Endothelial cell of umbilical vein (primary cell): ENCODE results near the gene SESN3. TPM values are rescaled to one million over a fixed set of nuclear protein-coding genes. Genes with fewer than 3 reads are reported as not detected.

Experiments used
- BruUV-seq: library from RNA; stranded (reverse); fragments of 400-500 nt; replicated peaks from 2 replicates; lab custom pipeline; 2021; lab: Mats Ljungman, UMichigan
- CTCF ChIA-PET: fragments of 300-600, 350-600 bp; sonication (Branson Sonifier 250); formaldehyde crosslinking; loops from one replicate; lab custom pipeline; 2021; ENCODE audit warnings: antibody characterized with exemption, inconsistent platforms; lab: Charles Lee
- POLR2A ChIA-PET: fragments of 300-600, 350-600 bp; sonication (Branson Sonifier 250); formaldehyde crosslinking; loops from one replicate; lab custom pipeline; 2021; ENCODE audit warnings: antibody characterized with exemption, inconsistent platforms; lab: Charles Lee
- DNase-seq: peaks from one replicate; pipeline ENCODE4 v3.0.0-alpha.2; 2011; ENCODE audit warnings: low read depth, low spot score
- FAIRE-seq: peaks from 2 replicates; lab custom pipeline; 2011; peaks lifted over from hg19 to GRCh38; lab: Jason Lieb, UNC
- H2AFZ ChIP-seq: 2 replicates; pipeline ENCODE4 v1.6.0; 2012; ENCODE audit warnings: low read depth, low read length, control low read depth, inconsistent platforms
- H3K27ac ChIP-seq: 2 replicates; pipeline ENCODE4 v1.5.1; 2011; ENCODE audit warnings: low read depth, mild to moderate bottlenecking, control low read depth, low read length, moderate library complexity; ENCODE audit not compliant: insufficient read depth
- H3K27me3 ChIP-seq, 2 experiments: 2 replicates each; pipeline versions ENCODE4 v1.6.0 to v1.6.1; 2011; ENCODE audit warnings: low read length in 2 of 2, mixed read lengths in 1 of 2; ENCODE audit not compliant: control insufficient read depth in 2 of 2, insufficient read depth in 2 of 2
- H3K36me3 ChIP-seq, 2 experiments: 2 replicates in 1 of 2; 3 replicates in 1 of 2; pipeline ENCODE4 v1.5.1; 2011; ENCODE audit warnings: low read length in 2 of 2, mild to moderate bottlenecking in 1 of 2, moderate library complexity in 1 of 2; ENCODE audit not compliant: control insufficient read depth in 2 of 2, insufficient read depth in 2 of 2; ENCODE audit errors: extremely low read depth in 1 of 2
- H3K4me1 ChIP-seq: 3 replicates; pipeline ENCODE4 v1.5.1; 2011; ENCODE audit warnings: mild to moderate bottlenecking, low read length; ENCODE audit not compliant: control insufficient read depth, insufficient read depth; ENCODE audit errors: extremely low read depth
- H3K4me2 ChIP-seq: 2 replicates; pipeline ENCODE4 v1.6.1; 2011; ENCODE audit warnings: low read length, control low read depth, mixed read lengths; ENCODE audit not compliant: insufficient read depth
- H3K4me3 ChIP-seq, 3 experiments: fragments of 200-600 bp in 1 of 3; sonication (generic), shearing (Covaris generic) in 1 of 3; replicated peaks in 1 of 3; 2 replicates each; pipeline ENCODE4 v1.5.1; 2011 to 2016; ENCODE audit warnings: control low read depth in 3 of 3, low read length in 3 of 3, mild to moderate bottlenecking in 2 of 3, inconsistent platforms in 1 of 3, low read depth in 1 of 3, moderate library complexity in 1 of 3; ENCODE audit not compliant: insufficient read depth in 1 of 3
- H3K79me2 ChIP-seq: 2 replicates; pipeline ENCODE4 v1.6.0; 2012; ENCODE audit warnings: low read length, inconsistent platforms; ENCODE audit not compliant: control insufficient read depth, insufficient read depth
- H3K9ac ChIP-seq: replicated peaks from 2 replicates; pipeline ENCODE3; 2011; ENCODE audit warnings: low read length, control low read depth; ENCODE audit not compliant: insufficient read depth; ENCODE audit errors: extremely low read depth
- H3K9me1 ChIP-seq: replicated peaks from 3 replicates; pipeline ENCODE4 v1.6.0; 2011; ENCODE audit warnings: mild to moderate bottlenecking, low read length; ENCODE audit not compliant: control insufficient read depth, insufficient read depth; ENCODE audit errors: extremely low read depth
- H3K9me3 ChIP-seq: replicated peaks from 2 replicates; pipeline ENCODE4 v1.5.1; 2012; ENCODE audit warnings: low read length, inconsistent platforms; ENCODE audit not compliant: control insufficient read depth, insufficient read depth
- H4K20me1 ChIP-seq: replicated peaks from 2 replicates; pipeline ENCODE3; 2011; ENCODE audit warnings: mild to moderate bottlenecking, low read length; ENCODE audit not compliant: control insufficient read depth, insufficient read depth; ENCODE audit errors: extremely low read depth
- EZH2 ChIP-seq: IDR thresholded peaks from 2 replicates; pipeline ENCODE4 v1.6.1; 2012; ENCODE audit warnings: borderline replicate concordance, low read depth, mild to moderate bottlenecking, moderate library complexity, low read length, inconsistent platforms; ENCODE audit not compliant: severe bottlenecking
- GATA2 ChIP-seq: IDR thresholded peaks from 2 replicates; pipeline ENCODE4 v1.7.0; 2011; ENCODE audit warnings: low read depth, mild to moderate bottlenecking, moderate library complexity, mixed read lengths, low read length; ENCODE audit not compliant: insufficient read length, insufficient read depth
- JUN ChIP-seq: IDR thresholded peaks from 2 replicates; pipeline ENCODE4 v1.6.1; 2011; ENCODE audit warnings: borderline replicate concordance, low read depth; ENCODE audit not compliant: insufficient read length, insufficient read depth
- MYC ChIP-seq: IDR thresholded peaks from one replicate; pipeline ENCODE4 v1.6.1; 2011; ENCODE audit warnings: mild to moderate bottlenecking, low read depth, low read length
- POLR2A ChIP-seq: IDR thresholded peaks from 2 replicates; pipeline ENCODE4 v1.6.1; 2012; ENCODE audit warnings: low read depth, mild to moderate bottlenecking, control low read depth, low read length
- dilution Hi-C: fragments of 300-500 bp; cut with MboI; formaldehyde crosslinking; loops from one replicate; pipeline ENCODE4 v1.15.0; 2019; ENCODE audit warnings: low sequenced_read_pairs; ENCODE audit not compliant: extremely low pct_ligation_motif_present
- intact Hi-C: fragments of 100-400 bp; cut with micrococcal nuclease; formaldehyde crosslinking; loops from one replicate; pipeline ENCODE4 v1.10.0; 2022
- polyA plus RNA-seq, 4 experiments: library from polyadenylated mRNA; depleted of rRNA in 3 of 4; stranded (reverse) in 3 of 4; unstranded in 1 of 4; fragments of >200 nt; gene quantifications; 2 replicates each; pipeline versions ENCODE4 v1.2.1 to v1.2.3, GENCODE V29; 2011 to 2012; ENCODE audit warnings: missing spikeins in 1 of 4
- total RNA-seq: library from RNA; stranded (reverse); gene quantifications from 2 replicates; pipeline ENCODE4 v1.2.3, GENCODE V29; 2021
- TF ChIP-seq, protein P1 (sequence below): IDR thresholded peaks from 2 replicates; pipeline ENCODE4 v1.6.1; 2011; ENCODE audit not compliant: insufficient read depth, insufficient read length
- TF ChIP-seq, protein P2 (sequence below), 2 donors: IDR thresholded peaks; 1 replicate in 1 of 2; 2 replicates in 1 of 2; pipeline ENCODE4 v1.5.1; 2011; ENCODE audit warnings: low read length in 2 of 2, mild to moderate bottlenecking in 2 of 2, moderate library complexity in 2 of 2, control low read depth in 1 of 2, inconsistent platforms in 1 of 2, low read depth in 1 of 2; ENCODE audit not compliant: insufficient read depth in 1 of 2; ENCODE audit errors: extremely low read depth in 1 of 2

The SESN3 gene
- total and polyA plus RNA-seq, 2 donors (not counting 3 experiments of a cell fraction or from before 2014, with no cell fraction given): 1.6 to 6.9 TPM

DNA sequence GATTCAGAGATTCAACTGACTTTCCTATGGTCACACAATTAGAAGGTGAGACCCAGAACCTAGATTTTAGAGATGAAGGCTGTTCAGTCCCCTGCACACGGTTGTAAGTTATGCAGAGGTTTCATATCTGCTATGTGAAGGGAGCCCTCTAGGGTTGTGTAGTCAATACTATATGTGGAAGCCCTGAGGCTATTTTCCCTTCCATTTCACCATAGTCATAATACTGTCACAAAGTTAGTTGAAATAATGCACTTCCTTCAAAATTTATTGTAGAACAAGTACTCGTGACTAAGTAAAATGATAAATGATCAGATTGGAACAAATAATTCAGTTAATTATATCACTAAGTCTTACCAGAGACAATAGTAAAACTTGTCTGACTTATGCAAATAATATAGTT, 92.6 kb downstream of the SESN3 start:
- dilution Hi-C loops: no loop called here
- Histone ChIP-seq H3K79me2 (no peaks in the 10 kb centered on the region), H3K4me1 (no peaks in the 10 kb centered on the region), H4K20me1 (no peaks in the 10 kb centered on the region), H2AFZ (no peak overlapping the region), H3K4me2 (no peak overlapping the region), H3K27ac (no peak overlapping the region), H3K9ac (no peak overlapping the region), H3K4me3 (no peak overlapping the region), H3K9me3 (no peaks in the 10 kb centered on the region), H3K27me3 (no peaks in the 10 kb centered on the region), H3K36me3 (no peaks in the 10 kb centered on the region), H3K9me1 (no peaks in the 10 kb centered on the region)
- CTCF ChIA-PET: interaction anchor here (1.0 to 2.0 kb wide), 3 partner anchors 30 to 515 kb away, joined by 3 to 35 read pairs (median 4); no protein-coding TSS in a partner anchor
- FAIRE-seq (no peak), DNase-seq (peak; percentile 42)
- BruUV-seq: no TSS peak
- intact Hi-C loops: loop anchor here (1.0 kb wide), 1 partner anchor 69 kb away; no protein-coding TSS in a partner anchor
- TF ChIP-seq, protein P1, sequence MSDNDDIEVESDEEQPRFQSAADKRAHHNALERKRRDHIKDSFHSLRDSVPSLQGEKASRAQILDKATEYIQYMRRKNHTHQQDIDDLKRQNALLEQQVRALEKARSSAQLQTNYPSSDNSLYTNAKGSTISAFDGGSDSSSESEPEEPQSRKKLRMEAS: no peak
- TF ChIP-seq JUN: no peak
- TF ChIP-seq, protein P2, sequence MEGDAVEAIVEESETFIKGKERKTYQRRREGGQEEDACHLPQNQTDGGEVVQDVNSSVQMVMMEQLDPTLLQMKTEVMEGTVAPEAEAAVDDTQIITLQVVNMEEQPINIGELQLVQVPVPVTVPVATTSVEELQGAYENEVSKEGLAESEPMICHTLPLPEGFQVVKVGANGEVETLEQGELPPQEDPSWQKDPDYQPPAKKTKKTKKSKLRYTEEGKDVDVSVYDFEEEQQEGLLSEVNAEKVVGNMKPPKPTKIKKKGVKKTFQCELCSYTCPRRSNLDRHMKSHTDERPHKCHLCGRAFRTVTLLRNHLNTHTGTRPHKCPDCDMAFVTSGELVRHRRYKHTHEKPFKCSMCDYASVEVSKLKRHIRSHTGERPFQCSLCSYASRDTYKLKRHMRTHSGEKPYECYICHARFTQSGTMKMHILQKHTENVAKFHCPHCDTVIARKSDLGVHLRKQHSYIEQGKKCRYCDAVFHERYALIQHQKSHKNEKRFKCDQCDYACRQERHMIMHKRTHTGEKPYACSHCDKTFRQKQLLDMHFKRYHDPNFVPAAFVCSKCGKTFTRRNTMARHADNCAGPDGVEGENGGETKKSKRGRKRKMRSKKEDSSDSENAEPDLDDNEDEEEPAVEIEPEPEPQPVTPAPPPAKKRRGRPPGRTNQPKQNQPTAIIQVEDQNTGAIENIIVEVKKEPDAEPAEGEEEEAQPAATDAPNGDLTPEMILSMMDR (IDR thresholded peaks at IDR 0.05; ENCODE audit: extremely low read depth in 1 of 2, insufficient read depth in 1 of 2, low read depth in 1 of 2, low read length in 2 of 2): peak in 1 of 2 donors; percentile 26
- POLR2A ChIA-PET: no interaction called here

DNA sequence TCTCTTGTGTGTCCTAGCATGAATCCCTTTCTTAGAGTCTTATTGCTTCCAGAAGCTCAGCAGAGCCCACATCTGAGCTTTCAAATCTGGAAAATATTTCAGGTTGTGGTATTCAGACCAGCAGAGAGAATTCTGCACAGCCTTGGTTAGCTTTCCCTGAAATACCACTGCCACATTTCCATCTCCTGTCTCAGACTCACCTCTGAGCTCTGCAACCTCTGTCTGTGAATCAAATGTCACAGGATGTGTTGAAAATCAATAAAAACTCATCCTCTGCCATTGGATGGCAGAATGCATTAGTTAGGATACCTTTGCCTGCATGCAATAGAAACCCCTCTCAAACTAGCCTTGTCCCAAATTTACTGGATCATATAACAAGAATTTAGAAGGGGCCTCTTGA, 93.7 kb downstream of the SESN3 start:
- CTCF ChIA-PET: interaction anchor here (1.1 to 2.0 kb wide), 5 partner anchors 11 to 514 kb away, joined by 3 to 35 read pairs (median 6); no protein-coding TSS in a partner anchor
- Histone ChIP-seq H2AFZ (no peak overlapping the region), H3K4me3 (no peak overlapping the region), H3K36me3 (no peaks in the 10 kb centered on the region), H4K20me1 (no peaks in the 10 kb centered on the region), H3K27ac (no peak overlapping the region), H3K27me3 (no peaks in the 10 kb centered on the region), H3K79me2 (no peaks in the 10 kb centered on the region), H3K4me2 (no peak overlapping the region), H3K9me1 (no peaks in the 10 kb centered on the region), H3K9me3 (no peaks in the 10 kb centered on the region), H3K9ac (no peak overlapping the region), H3K4me1 (no peaks in the 10 kb centered on the region)
- DNase-seq (no peak), FAIRE-seq (peak; percentile 18)
- no TSS peak for BruUV-seq
- TF ChIP-seq, protein P2 (IDR thresholded peaks at IDR 0.05; ENCODE audit: extremely low read depth in 1 of 2, insufficient read depth in 1 of 2, low read depth in 1 of 2, low read length in 2 of 2): no peak
- TF ChIP-seq MYC: no peak
- TF ChIP-seq POLR2A: no peak
- TF ChIP-seq, protein P1: no peak
- no peak for TF ChIP-seq EZH2
- no peak for TF ChIP-seq GATA2
- TF ChIP-seq JUN: no peak
- dilution Hi-C loops: no loop called here
- intact Hi-C loops: no loop called here
- POLR2A ChIA-PET: interaction anchor here (1.8 kb wide), 1 partner anchor 47 kb away, joined by 4 read pairs; no protein-coding TSS in a partner anchor
